Transverse colon (tissue), 4 donors: Measurements from ENCODE around the gene LOXL1. TPM values are rescaled to one million over a fixed set of nuclear protein-coding genes. Genes with fewer than 3 reads are reported as not detected.
A peak's percentile ranks its signal among the peaks of the same experiment; 100 is the strongest.

ENCODE experiments used
- DNase-seq: peaks from one replicate; pipeline ENCODE4 v3.0.0-alpha.2; 2019
- H3K27ac ChIP-seq, 4 donors: fragments of 200-600 bp; sonication (generic); 2 replicates each; pipeline ENCODE4 v1.5.1; 2016 to 2018; ENCODE audit warnings: inconsistent platforms in 4 of 4
- H3K27me3 ChIP-seq: fragments of 200-600 bp; sonication (generic); 2 replicates; pipeline ENCODE4 v1.5.1; 2017; ENCODE audit warnings: inconsistent platforms
- H3K36me3 ChIP-seq, 4 donors: fragments of 200-600 bp; sonication (generic); 2 replicates each; pipeline ENCODE4 v1.5.1; 2017 to 2019; ENCODE audit warnings: inconsistent platforms in 4 of 4
- H3K4me1 ChIP-seq, 4 donors: fragments of 200-600 bp; sonication (generic); 2 replicates each; pipeline ENCODE4 v1.5.1; 2017 to 2020; ENCODE audit warnings: inconsistent platforms in 4 of 4
- H3K4me3 ChIP-seq, 4 donors: fragments of 200-600 bp; sonication (generic); 1 replicate in 1 of 4; 2 replicates in 3 of 4; pipeline versions ENCODE4 v1.5.1 to v1.6.1; 2017 to 2019; ENCODE audit warnings: inconsistent platforms in 4 of 4
- H3K9me3 ChIP-seq, 2 donors: fragments of 200-600 bp; sonication (generic); 2 replicates each; pipeline ENCODE4 v1.5.1; 2017 to 2019; ENCODE audit warnings: inconsistent platforms in 2 of 2
- EP300 ChIP-seq: sonication (generic); formaldehyde crosslinking; IDR thresholded peaks from one replicate; pipeline ENCODE4 v1.6.1; 2017; ENCODE audit warnings: antibody characterized with exemption, low read depth
- POLR2A ChIP-seq: fragments of 450-650 bp; IDR thresholded peaks from one replicate; pipeline ENCODE4 v1.6.1; 2016; ENCODE audit warnings: antibody characterized with exemption, mild to moderate bottlenecking, moderate library complexity
- POLR2AphosphoS5 ChIP-seq, 3 donors: sonication (generic); formaldehyde crosslinking; IDR thresholded peaks; one replicate each; pipeline ENCODE4 v1.6.1; 2016; ENCODE audit warnings: antibody characterized with exemption in 3 of 3
- WGBS, 2 donors: methylation state at CpG; one replicate each; pipeline ENCODE4 v1.1.5; 2018; ENCODE audit warnings: low coverage in 1 of 2; 5-methylcytosine and 5-hydroxymethylcytosine counted together
- in situ Hi-C, 4 donors: fragments of 200-750 bp; cut with MboI; loops; one replicate each; pipeline versions ENCODE4 v1.15.0 to v1.15.1; 2017; ENCODE audit warnings: low sequenced_read_pairs in 3 of 4, low pct_ligation_motif_present in 1 of 4, low pct_unique_long_range_greater_than_20kb in 1 of 4
- intact Hi-C: fragments of 100-400 bp; cut with DNase I; formaldehyde crosslinking; loops from one replicate; pipeline ENCODE4 v1.15.1; 2023; ENCODE audit warnings: low total_unique reads
- total RNA-seq, 4 donors: library from RNA; depleted of rRNA; stranded (reverse); fragments of >200 nt; gene quantifications; one replicate each; pipeline ENCODE4 v1.1.0, GENCODE V29; 2016
- TF ChIP-seq, protein P1 (sequence below), 5 experiments: fragments of 200-600 bp in 3 of 5; fragments of 450-650 bp in 2 of 5; sonication (generic) in 3 of 5; IDR thresholded peaks; 1 replicate in 2 of 5; 2 replicates in 3 of 5; pipeline ENCODE4 v1.5.1; 2016 to 2017; ENCODE audit warnings: antibody characterized with exemption in 5 of 5, inconsistent platforms in 3 of 5, mild to moderate bottlenecking in 2 of 5, moderate library complexity in 1 of 5

The LOXL1 gene
- total RNA-seq, 4 donors from 2014 or later, result 1.8 to 6.8 (median 1.9) TPM; not detected in 1

- TF ChIP-seq EP300 (no peak), POLR2AphosphoS5 (IDR thresholded peaks at IDR 0.05) (no peak), POLR2A (no peak)
- H3K4me3 ChIP-seq, result no peak overlapping the region
- no peaks in the 10 kb centered on the region for H3K36me3 ChIP-seq
- peaks cover 26 to 41% (median 31%) of the 10 kb centered on the region in 4 donors for H3K4me1 ChIP-seq
- no peaks in the 10 kb centered on the region for H3K9me3 ChIP-seq
- intact Hi-C loops (loop anchor here (10.0 kb wide), 1 partner anchor 345 kb away; no protein-coding TSS in a partner anchor), in situ Hi-C loops (loop anchor here in 1 of 4 donors (10.0 kb wide), 1 partner anchor 55 kb away; no protein-coding TSS in a partner anchor)
- DNase-seq, result no peak
- H3K27ac ChIP-seq, result no peak overlapping the region
- H3K27me3 ChIP-seq, result peaks cover 25% of the 10 kb centered on the region
- WGBS, 2 donors, result 35% methylated on average over 1 of the region's 1 CpG; no CpG with 5 or more reads in 1 of the 2 donors
Measured at GRCh38 chr15:73979636-73980035, 53.4 kb downstream of the LOXL1 start.

- Histone ChIP-seq H3K27ac (peak overlapping the region; percentile 82 to 90 (median 86)), H3K4me1 (peaks cover 26 to 43% (median 37%) of the 10 kb centered on the region in 4 donors), H3K27me3 (peaks cover 5% of the 10 kb centered on the region), H3K4me3 (no peak overlapping the region), H3K9me3 (no peaks in the 10 kb centered on the region), H3K36me3 (no peaks in the 10 kb centered on the region)
- in situ Hi-C loops, result loop anchor here in 1 of 4 donors (10.0 kb wide), 1 partner anchor 53 kb away; no protein-coding TSS in a partner anchor
- TF ChIP-seq POLR2A, result no peak
- TF ChIP-seq POLR2AphosphoS5 (IDR thresholded peaks at IDR 0.05), result no peak
- TF ChIP-seq, protein P1, sequence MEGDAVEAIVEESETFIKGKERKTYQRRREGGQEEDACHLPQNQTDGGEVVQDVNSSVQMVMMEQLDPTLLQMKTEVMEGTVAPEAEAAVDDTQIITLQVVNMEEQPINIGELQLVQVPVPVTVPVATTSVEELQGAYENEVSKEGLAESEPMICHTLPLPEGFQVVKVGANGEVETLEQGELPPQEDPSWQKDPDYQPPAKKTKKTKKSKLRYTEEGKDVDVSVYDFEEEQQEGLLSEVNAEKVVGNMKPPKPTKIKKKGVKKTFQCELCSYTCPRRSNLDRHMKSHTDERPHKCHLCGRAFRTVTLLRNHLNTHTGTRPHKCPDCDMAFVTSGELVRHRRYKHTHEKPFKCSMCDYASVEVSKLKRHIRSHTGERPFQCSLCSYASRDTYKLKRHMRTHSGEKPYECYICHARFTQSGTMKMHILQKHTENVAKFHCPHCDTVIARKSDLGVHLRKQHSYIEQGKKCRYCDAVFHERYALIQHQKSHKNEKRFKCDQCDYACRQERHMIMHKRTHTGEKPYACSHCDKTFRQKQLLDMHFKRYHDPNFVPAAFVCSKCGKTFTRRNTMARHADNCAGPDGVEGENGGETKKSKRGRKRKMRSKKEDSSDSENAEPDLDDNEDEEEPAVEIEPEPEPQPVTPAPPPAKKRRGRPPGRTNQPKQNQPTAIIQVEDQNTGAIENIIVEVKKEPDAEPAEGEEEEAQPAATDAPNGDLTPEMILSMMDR (IDR thresholded peaks at IDR 0.05), result no peak
- TF ChIP-seq EP300, result no peak
- WGBS, 2 donors, result 49% methylated on average over 5 of the region's 5 CpGs; no CpG with 5 or more reads in 1 of the 2 donors
- intact Hi-C loops, result no loop called here
- DNase-seq, result no peak
Measured at GRCh38 chr15:73981761-73982221, 55.5 kb downstream of the LOXL1 start.

GRCh38 chr15:73982222-73982962, 56.1 kb downstream of the LOXL1 start:
- WGBS, 2 donors, result 18% methylated on average over 8 of the region's 8 CpGs; no CpG with 5 or more reads in 1 of the 2 donors
- H3K4me1 ChIP-seq, result peaks cover 26 to 43% (median 37%) of the 10 kb centered on the region in 4 donors
- H3K9me3 ChIP-seq, result no peaks in the 10 kb centered on the region
- peak overlapping the region; percentile 82 to 90 (median 86) for H3K27ac ChIP-seq
- DNase-seq, result peak; percentile 75
- in situ Hi-C loops (loop anchor here in 1 of 4 donors (10.0 kb wide), 1 partner anchor 52 kb away; no protein-coding TSS in a partner anchor), intact Hi-C loops (no loop called here)
- no peaks in the 10 kb centered on the region for H3K36me3 ChIP-seq
- no peak overlapping the region for H3K4me3 ChIP-seq
- H3K27me3 ChIP-seq, result no peaks in the 10 kb centered on the region
- TF ChIP-seq, protein P1 (IDR thresholded peaks at IDR 0.05), result no peak
- TF ChIP-seq POLR2A (no peak), EP300 (peak; percentile 65), POLR2AphosphoS5 (IDR thresholded peaks at IDR 0.05) (peak in 2 of 3 donors; percentile 46 to 59)

- 35% methylated on average over 7 of the region's 10 CpGs; no CpG with 5 or more reads in 1 of the 2 donors for WGBS, 2 donors
- Histone ChIP-seq H3K27me3 (no peaks in the 10 kb centered on the region), H3K9me3 (no peaks in the 10 kb centered on the region), H3K4me3 (no peak overlapping the region), H3K27ac (peak overlapping the region; percentile 82 to 90 (median 86)), H3K36me3 (no peaks in the 10 kb centered on the region), H3K4me1 (peaks cover 26 to 49% (median 37%) of the 10 kb centered on the region in 4 donors)
- intact Hi-C loops, result no loop called here
- in situ Hi-C loops, result loop anchor here in 1 of 4 donors (10.0 kb wide), 1 partner anchor 52 kb away; no protein-coding TSS in a partner anchor
- DNase-seq, result peak; percentile 47
- TF ChIP-seq POLR2AphosphoS5 (IDR thresholded peaks at IDR 0.05) (no peak), POLR2A (no peak), EP300 (no peak)
- TF ChIP-seq, protein P1 (IDR thresholded peaks at IDR 0.05), result no peak
Measured at GRCh38 chr15:73983211-73983727, 57.0 kb downstream of the LOXL1 start.
